Upper lobe of left lung (tissue), 6 donors: Measurements from ENCODE around the gene TMEM94. TPM values are rescaled to one million over a fixed set of nuclear protein-coding genes. Genes with fewer than 3 reads are reported as not detected.

Source experiments
- ATAC-seq, 2 donors: fragments of 200-7000 bp; cut with Tn5 transposase; one replicate each; pipeline ENCODE4 v1.9.1; 2022; ENCODE audit warnings: mild to moderate bottlenecking in 2 of 2, moderate library complexity in 2 of 2; ENCODE audit not compliant: low FRiP score in 2 of 2
- DNase-seq, 2 donors: peaks; one replicate each; pipeline ENCODE4 v3.0.0-alpha.2; 2019 to 2020
- H3K27ac ChIP-seq, 4 donors: fragments of 200-600 bp; sonication (generic); one replicate each; pipeline ENCODE4 v1.5.1; 2016 to 2019
- H3K27me3 ChIP-seq, 4 donors: fragments of 200-600 bp; sonication (generic); one replicate each; pipeline ENCODE4 v1.5.1; 2017 to 2019
- H3K36me3 ChIP-seq, 4 donors: fragments of 200-600 bp; sonication (generic); one replicate each; pipeline ENCODE4 v1.5.1; 2016 to 2019
- H3K4me1 ChIP-seq, 4 donors: fragments of 200-600 bp; sonication (generic); one replicate each; pipeline ENCODE4 v1.5.1; 2018 to 2019
- H3K4me3 ChIP-seq, 4 donors: fragments of 200-600 bp; sonication (generic); one replicate each; pipeline ENCODE4 v1.5.1; 2017 to 2019; ENCODE audit warnings: mild to moderate bottlenecking in 2 of 4, moderate library complexity in 1 of 4
- H3K9me3 ChIP-seq, 4 donors: fragments of 200-600 bp; sonication (generic); one replicate each; pipeline ENCODE4 v1.5.1; 2018 to 2019
- CTCF ChIP-seq, 6 experiments: fragments of 450-650 bp in 4 of 6; fragments of 200-600 bp in 2 of 6; sonication (generic) in 2 of 6; IDR thresholded peaks; one replicate each; pipeline ENCODE4 v1.5.1; 2016 to 2019; ENCODE audit warnings: antibody characterized with exemption in 6 of 6
- EP300 ChIP-seq, 4 donors: sonication (generic); formaldehyde crosslinking; IDR thresholded peaks; one replicate each; pipeline ENCODE4 v1.5.1; 2017; ENCODE audit warnings: antibody characterized with exemption in 4 of 4, control low read depth in 2 of 4
- POLR2A ChIP-seq, 4 donors: fragments of 450-650 bp; IDR thresholded peaks; one replicate each; pipeline ENCODE4 v1.5.1; 2016 to 2017; ENCODE audit warnings: antibody characterized with exemption in 4 of 4, mild to moderate bottlenecking in 2 of 4
- POLR2AphosphoS5 ChIP-seq, 2 donors: sonication (generic); formaldehyde crosslinking; IDR thresholded peaks; one replicate each; pipeline ENCODE4 v1.5.1; 2017; ENCODE audit warnings: antibody characterized with exemption in 2 of 2
- WGBS, 2 donors: methylation state at CpG; one replicate each; pipeline ENCODE4 v1.1.5; 2017 to 2018; 5-methylcytosine and 5-hydroxymethylcytosine counted together
- total RNA-seq, 6 donors: library from RNA; depleted of rRNA in 4 of 6; stranded (reverse); fragments of >200 nt in 4 of 6; gene quantifications; one replicate each; pipeline versions ENCODE4 v1.1.0 to v1.2.1, GENCODE V29; 2016 to 2021
- donor health status: DM: no; HTN: no; CAD: no; lungs with moderate emphysema.
- donor health status: DM: no; HTN: yes; CAD: no; lungs with severe emphysema.

The TMEM94 gene
- total RNA-seq, 6 donors from 2014 or later: 62.3 to 320 (median 90.5) TPM

GRCh38 chr17:75472119-75472518 lies 15.7 kb downstream of the TMEM94 start:
- Histone ChIP-seq H3K4me1 (peaks cover 21 to 32% (median 27%) of the 10 kb centered on the region in 4 donors), H3K27ac (no peak overlapping the region), H3K9me3 (no peaks in the 10 kb centered on the region), H3K36me3 (peaks cover 7 to 26% (median 17%) of the 10 kb centered on the region in 4 donors), H3K27me3 (no peaks in the 10 kb centered on the region), H3K4me3 (no peak overlapping the region)
- DNase-seq: no peak
- 59 to 90% methylated on average over 1 to 4 of the region's 4 CpGs for WGBS, 2 donors
- no peak for ATAC-seq
- no peak for TF ChIP-seq CTCF (IDR thresholded peaks at IDR 0.05)
- TF ChIP-seq POLR2AphosphoS5 (IDR thresholded peaks at IDR 0.05): no peak
- TF ChIP-seq EP300 (IDR thresholded peaks at IDR 0.05): no peak
- no peak for TF ChIP-seq POLR2A (IDR thresholded peaks at IDR 0.05)

GRCh38 chr17:75473246-75473645 lies 16.8 kb downstream of the TMEM94 start:
- H3K9me3 ChIP-seq: no peaks in the 10 kb centered on the region
- H3K36me3 ChIP-seq: peaks cover 7 to 26% (median 17%) of the 10 kb centered on the region in 4 donors
- ATAC-seq (no peak), DNase-seq (no peak)
- WGBS, 2 donors: 95% methylated on average over 2 of the region's 2 CpGs
- no peak overlapping the region for H3K4me3 ChIP-seq
- TF ChIP-seq POLR2A (IDR thresholded peaks at IDR 0.05) (no peak), CTCF (IDR thresholded peaks at IDR 0.05) (no peak), EP300 (IDR thresholded peaks at IDR 0.05) (no peak), POLR2AphosphoS5 (IDR thresholded peaks at IDR 0.05) (no peak)
- peak overlapping the region in 1 of 4 donors; percentile 17 for H3K27ac ChIP-seq
- no peaks in the 10 kb centered on the region for H3K27me3 ChIP-seq
- peaks cover 25 to 33% (median 30%) of the 10 kb centered on the region in 4 donors for H3K4me1 ChIP-seq

GRCh38 chr17:75474736-75475135 lies 18.3 kb downstream of the TMEM94 start:
- H3K27ac ChIP-seq: peak overlapping the region; percentile 7 to 77 (median 48)
- peaks cover 19 to 31% (median 28%) of the 10 kb centered on the region in 4 donors for H3K4me1 ChIP-seq
- DNase-seq (no peak), ATAC-seq (no peak)
- H3K27me3 ChIP-seq: no peaks in the 10 kb centered on the region
- no peak overlapping the region for H3K4me3 ChIP-seq
- H3K36me3 ChIP-seq: peaks cover 7 to 26% (median 17%) of the 10 kb centered on the region in 4 donors
- TF ChIP-seq POLR2AphosphoS5 (IDR thresholded peaks at IDR 0.05): no peak
- TF ChIP-seq CTCF (IDR thresholded peaks at IDR 0.05): no peak
- TF ChIP-seq EP300 (IDR thresholded peaks at IDR 0.05): no peak
- H3K9me3 ChIP-seq: no peaks in the 10 kb centered on the region
- 81 to 95% methylated on average over 5 to 6 of the region's 6 CpGs for WGBS, 2 donors

- TF ChIP-seq EP300 (IDR thresholded peaks at IDR 0.05) (no peak), POLR2A (IDR thresholded peaks at IDR 0.05) (no peak), POLR2AphosphoS5 (IDR thresholded peaks at IDR 0.05) (no peak), CTCF (IDR thresholded peaks at IDR 0.05) (no peak)
- Histone ChIP-seq H3K27me3 (no peaks in the 10 kb centered on the region), H3K36me3 (peaks cover 7 to 29% (median 17%) of the 10 kb centered on the region in 4 donors), H3K4me1 (peaks cover 19 to 34% (median 29%) of the 10 kb centered on the region in 4 donors), H3K9me3 (no peaks in the 10 kb centered on the region), H3K27ac (peak overlapping the region; percentile 7 to 77 (median 48)), H3K4me3 (no peak overlapping the region)
- DNase-seq: no peak
- no peak for ATAC-seq
- 71 to 72% methylated on average over 6 to 9 of the region's 13 CpGs for WGBS, 2 donors
These were observed 18.9 kb downstream of the TMEM94 start for GRCh38 chr17:75475144-75475835.

GRCh38 chr17:75475851-75476250 lies 19.4 kb downstream of the TMEM94 start:
- TF ChIP-seq POLR2AphosphoS5 (IDR thresholded peaks at IDR 0.05) (no peak), CTCF (IDR thresholded peaks at IDR 0.05) (no peak), POLR2A (IDR thresholded peaks at IDR 0.05) (no peak), EP300 (IDR thresholded peaks at IDR 0.05) (no peak)
- Histone ChIP-seq H3K4me3 (no peak overlapping the region), H3K27me3 (no peaks in the 10 kb centered on the region), H3K27ac (peak overlapping the region; percentile 25 to 77 (median 56)), H3K36me3 (peaks cover 7 to 29% (median 17%) of the 10 kb centered on the region in 4 donors), H3K9me3 (no peaks in the 10 kb centered on the region), H3K4me1 (peaks cover 22 to 38% (median 33%) of the 10 kb centered on the region in 4 donors)
- 41 to 63% methylated on average over 3 of the region's 3 CpGs for WGBS, 2 donors
- ATAC-seq: no peak
- no peak for DNase-seq
